ENCODE data around the gene SPDYE3. TPM values are rescaled to one million over a fixed set of nuclear protein-coding genes. Genes with fewer than 3 reads are reported as not detected.
"Not testable (repeated sequence)": the region's sequence is repeated elsewhere in the genome, so short reads cannot be mapped to it uniquely, and the experiment has no call there.

SPDYE3 gene
- total and polyA plus RNA-seq, 2 experiments from 2014 or later: 3.8 TPM; not detected in 1

DNA sequence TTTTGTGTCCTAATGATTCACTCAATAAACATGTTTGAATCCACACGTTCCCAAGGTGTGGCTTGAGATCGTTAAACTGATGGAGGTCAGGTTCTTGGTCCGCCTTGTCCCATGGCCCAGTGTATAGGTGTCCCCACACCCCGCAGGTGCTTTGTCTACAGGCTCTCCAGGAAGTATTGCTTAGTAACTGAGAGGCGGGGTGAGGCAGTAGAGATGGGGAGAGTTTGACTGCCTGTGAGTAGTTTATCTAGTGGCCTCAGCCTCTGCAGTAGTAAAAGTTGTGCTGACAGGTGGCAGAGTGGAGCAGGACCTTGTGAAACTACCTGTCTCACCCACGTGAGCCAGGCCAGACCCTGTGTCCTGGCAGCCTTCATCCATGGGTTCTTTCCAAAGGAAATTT, 33.8 kb downstream of the SPDYE3 start:
- H3K9ac ChIP-seq; H3K27ac ChIP-seq; H3K4me2 ChIP-seq (ENCODE audit: unreplicated experiment); in situ Hi-C loops (cut with MboI); H3K9me3 ChIP-seq (ENCODE audit: low read depth); H3K36me3 ChIP-seq (ENCODE audit: low read depth); H3K9me2 ChIP-seq (ENCODE audit: insufficient read depth); H4K20me1 ChIP-seq (ENCODE audit: insufficient read depth); DNase-seq; H2AFZ ChIP-seq; H3K27me3 ChIP-seq (replicated peaks; ENCODE audit: insufficient read depth); H3K4me3 ChIP-seq: not testable (repeated sequence)
- H3K4me1 ChIP-seq (ENCODE audit: insufficient read depth): peaks cover 13% of the 10 kb centered on the region
- peaks cover 13% of the 10 kb centered on the region; the same call in 1 of the 2 replicates for H3F3A ChIP-seq (ENCODE audit: insufficient read depth)
- 75 to 79% methylated on average over 6 of the region's 6 CpGs for WGBS, 2 experiments (ENCODE audit: low coverage in 1 of 2, low lambda C conversion rate in 2 of 2, missing lambda C conversion rate in 2 of 2)
- H3K79me2 ChIP-seq (ENCODE audit: insufficient read depth): peaks cover 45% of the 10 kb centered on the region

DNA sequence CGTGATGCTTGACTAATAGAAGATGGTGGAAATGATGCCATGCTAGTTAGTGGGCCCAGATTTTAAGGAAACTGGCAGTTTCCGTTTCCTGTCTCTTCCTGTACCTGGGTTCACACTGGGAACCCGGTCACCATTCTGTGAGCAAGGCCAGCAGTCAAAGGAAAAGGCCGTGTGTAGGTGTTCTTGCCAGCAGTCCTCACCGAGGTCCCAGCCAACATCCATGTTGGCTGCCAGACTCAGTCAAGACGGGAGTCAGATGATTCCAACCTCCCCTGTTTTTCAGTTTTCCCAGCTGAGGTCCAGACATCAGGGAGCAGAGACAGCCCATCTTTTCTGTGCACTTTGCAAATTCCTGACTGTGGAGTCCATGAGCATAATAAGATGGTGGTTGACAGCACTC, 35.3 kb downstream of the SPDYE3 start:
- H2AFZ ChIP-seq: no peak overlapping the region
- no peaks in the 10 kb centered on the region for H3K27me3 ChIP-seq (replicated peaks; ENCODE audit: insufficient read depth)
- in situ Hi-C loops (cut with MboI): no loop called here
- H3F3A ChIP-seq (ENCODE audit: insufficient read depth): peaks cover 13% of the 10 kb centered on the region; the same call in 1 of the 2 replicates
- H3K9me2 ChIP-seq (ENCODE audit: insufficient read depth): no peaks in the 10 kb centered on the region
- no peak overlapping the region for H3K27ac ChIP-seq
- WGBS, 2 experiments (ENCODE audit: low coverage in 1 of 2, low lambda C conversion rate in 2 of 2, missing lambda C conversion rate in 2 of 2): 55 to 60% methylated on average over 6 of the region's 6 CpGs
- peaks cover 6% of the 10 kb centered on the region; the same call in 1 of the 2 replicates for H3K4me1 ChIP-seq (ENCODE audit: insufficient read depth)
- no peak overlapping the region for H3K4me2 ChIP-seq (ENCODE audit: unreplicated experiment)
- H3K9ac ChIP-seq: no peak overlapping the region
- TF ChIP-seq EZH2phosphoT487 (IDR thresholded peaks at IDR 0.05; ENCODE audit: insufficient read depth, low read depth): no peak
- no peak for TF ChIP-seq EZH2 (IDR thresholded peaks at IDR 0.05; ENCODE audit: insufficient read depth, poor library complexity, severe bottlenecking)
- H3K9me3 ChIP-seq (ENCODE audit: low read depth): no peaks in the 10 kb centered on the region
- no peak for DNase-seq
- no peaks in the 10 kb centered on the region for H4K20me1 ChIP-seq (ENCODE audit: insufficient read depth)
- H3K36me3 ChIP-seq (ENCODE audit: low read depth): peaks cover 20% of the 10 kb centered on the region
- H3K79me2 ChIP-seq (ENCODE audit: insufficient read depth): peaks cover 33% of the 10 kb centered on the region
- no peak overlapping the region for H3K4me3 ChIP-seq

GRCh38 chr7:100344124-100344559, 36.6 kb downstream of the SPDYE3 start:
- H3K4me2 ChIP-seq (ENCODE audit: unreplicated experiment); H3K27ac ChIP-seq; H3K4me1 ChIP-seq (ENCODE audit: insufficient read depth); H2AFZ ChIP-seq; H3K9me3 ChIP-seq (ENCODE audit: low read depth); H3K9me2 ChIP-seq (ENCODE audit: insufficient read depth); H3K27me3 ChIP-seq (replicated peaks; ENCODE audit: insufficient read depth); in situ Hi-C loops (cut with MboI); H3K9ac ChIP-seq; H3K4me3 ChIP-seq; DNase-seq; H4K20me1 ChIP-seq (ENCODE audit: insufficient read depth): not testable (repeated sequence)
- WGBS, 2 experiments (ENCODE audit: low coverage in 1 of 2, low lambda C conversion rate in 2 of 2, missing lambda C conversion rate in 2 of 2): 78 to 81% methylated on average over 3 to 4 of the region's 4 CpGs
- Histone ChIP-seq H3K36me3 (ENCODE audit: low read depth) (peaks cover 28% of the 10 kb centered on the region; the same call in 1 of the 2 replicates), H3K79me2 (ENCODE audit: insufficient read depth) (peaks cover 20% of the 10 kb centered on the region), H3F3A (ENCODE audit: insufficient read depth) (peaks cover 13% of the 10 kb centered on the region; the same call in 1 of the 2 replicates)

GRCh38 chr7:100344560-100345287, 37.2 kb downstream of the SPDYE3 start:
- H3K9me2 ChIP-seq (ENCODE audit: insufficient read depth); H3K9me3 ChIP-seq (ENCODE audit: low read depth); H4K20me1 ChIP-seq (ENCODE audit: insufficient read depth); H2AFZ ChIP-seq; H3K4me3 ChIP-seq; H3K27me3 ChIP-seq (replicated peaks; ENCODE audit: insufficient read depth); in situ Hi-C loops (cut with MboI); H3K4me1 ChIP-seq (ENCODE audit: insufficient read depth): not testable (repeated sequence)
- H3K9ac ChIP-seq: peak overlapping the region; percentile 33
- peaks cover 14% of the 10 kb centered on the region for H3K79me2 ChIP-seq (ENCODE audit: insufficient read depth)
- H3K36me3 ChIP-seq (ENCODE audit: low read depth): peaks cover 34% of the 10 kb centered on the region; the same call in 1 of the 2 replicates
- peak overlapping the region; percentile 7 for H3K4me2 ChIP-seq (ENCODE audit: unreplicated experiment)
- WGBS, 2 experiments (ENCODE audit: low coverage in 1 of 2, low lambda C conversion rate in 2 of 2, missing lambda C conversion rate in 2 of 2): 58 to 60% methylated on average over 8 to 10 of the region's 13 CpGs
- H3F3A ChIP-seq (ENCODE audit: insufficient read depth): peaks cover 13% of the 10 kb centered on the region; the same call in 1 of the 2 replicates
- peak; percentile 67 for DNase-seq
- H3K27ac ChIP-seq: peak overlapping the region; percentile 63

DNA sequence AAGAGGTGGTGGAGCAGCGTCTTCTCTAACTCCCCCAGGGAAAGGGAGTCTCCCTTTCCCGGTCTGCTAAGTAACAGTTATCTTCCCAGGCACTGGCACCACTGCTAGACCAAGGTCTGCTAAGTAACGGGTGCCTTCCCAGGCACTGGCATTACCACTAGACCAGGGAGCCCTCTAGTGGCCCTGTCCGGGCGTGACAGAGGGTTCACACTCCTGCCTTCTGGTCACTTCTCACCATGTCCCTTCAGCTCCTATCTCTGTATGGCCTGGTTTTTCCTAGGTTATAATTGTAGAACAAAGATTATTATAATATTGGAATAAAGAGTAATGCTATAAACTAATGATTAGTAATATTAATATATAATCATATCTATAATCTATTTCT, 37.8 kb downstream of the SPDYE3 start:
- H3K4me3 ChIP-seq; H3K9me3 ChIP-seq (ENCODE audit: low read depth); H2AFZ ChIP-seq; H3K4me1 ChIP-seq (ENCODE audit: insufficient read depth); H3K9me2 ChIP-seq (ENCODE audit: insufficient read depth); H3K9ac ChIP-seq; in situ Hi-C loops (cut with MboI); H3K4me2 ChIP-seq (ENCODE audit: unreplicated experiment); H4K20me1 ChIP-seq (ENCODE audit: insufficient read depth); H3K27me3 ChIP-seq (replicated peaks; ENCODE audit: insufficient read depth): not testable (repeated sequence)
- peak; percentile 55 for DNase-seq
- peaks cover 13% of the 10 kb centered on the region; the same call in 1 of the 2 replicates for H3F3A ChIP-seq (ENCODE audit: insufficient read depth)
- H3K27ac ChIP-seq: peak overlapping the region; percentile 63
- WGBS, 2 experiments (ENCODE audit: low coverage in 1 of 2, low lambda C conversion rate in 2 of 2, missing lambda C conversion rate in 2 of 2): 2 to 11% methylated on average over 3 of the region's 5 CpGs
- peaks cover 10% of the 10 kb centered on the region for H3K79me2 ChIP-seq (ENCODE audit: insufficient read depth)
- H3K36me3 ChIP-seq (ENCODE audit: low read depth): peaks cover 36% of the 10 kb centered on the region; the same call in 1 of the 2 replicates

Data from GM23248 (cell line).